ENCODE measurements around the gene ENTHD1.

Gene ENTHD1

GRCh38 chr22:39832627-39833074 lies 60.9 kb downstream of the ENTHD1 start:
- H3K36me3 ChIP-seq (ENCODE audit: control insufficient read depth, insufficient read depth, low read length) = no peaks in the 10 kb centered on the region
- no peak overlapping the region for H3K9ac ChIP-seq (ENCODE audit: low read depth, low read length)
- H3K4me1 ChIP-seq (ENCODE audit: control insufficient read depth, insufficient read depth, low read length) = no peaks in the 10 kb centered on the region
- H3K9me3 ChIP-seq (ENCODE audit: control insufficient read depth, insufficient read depth, low read length) = no peaks in the 10 kb centered on the region
- no peak overlapping the region for H3K4me3 ChIP-seq (ENCODE audit: low read depth, low read length)
- H3K27me3 ChIP-seq (ENCODE audit: control insufficient read depth, insufficient read depth, low read length) = no peaks in the 10 kb centered on the region

- no peaks in the 10 kb centered on the region for H3K4me1 ChIP-seq (ENCODE audit: control insufficient read depth, insufficient read depth, low read length)
- H3K36me3 ChIP-seq (ENCODE audit: control insufficient read depth, insufficient read depth, low read length) = no peaks in the 10 kb centered on the region
- H3K9me3 ChIP-seq (ENCODE audit: control insufficient read depth, insufficient read depth, low read length) = no peaks in the 10 kb centered on the region
- no peaks in the 10 kb centered on the region for H3K27me3 ChIP-seq (ENCODE audit: control insufficient read depth, insufficient read depth, low read length)
- H3K4me3 ChIP-seq (ENCODE audit: low read depth, low read length) = no peak overlapping the region
- H3K9ac ChIP-seq (ENCODE audit: low read depth, low read length) = no peak overlapping the region
These were observed 67.9 kb downstream of the ENTHD1 start for GRCh38 chr22:39825661-39826102.

- Histone ChIP-seq H3K4me3 (ENCODE audit: low read depth, low read length) (no peak overlapping the region), H3K4me1 (ENCODE audit: control insufficient read depth, insufficient read depth, low read length) (no peaks in the 10 kb centered on the region), H3K27me3 (ENCODE audit: control insufficient read depth, insufficient read depth, low read length) (no peaks in the 10 kb centered on the region), H3K9me3 (ENCODE audit: control insufficient read depth, insufficient read depth, low read length) (no peaks in the 10 kb centered on the region), H3K9ac (ENCODE audit: low read depth, low read length) (no peak overlapping the region), H3K36me3 (ENCODE audit: control insufficient read depth, insufficient read depth, low read length) (no peaks in the 10 kb centered on the region)
These were observed 72.6 kb downstream of the ENTHD1 start for GRCh38 chr22:39821008-39821407.

GRCh38 chr22:39820256-39820655 lies 73.3 kb downstream of the ENTHD1 start:
- Histone ChIP-seq H3K27me3 (ENCODE audit: control insufficient read depth, insufficient read depth, low read length) (no peaks in the 10 kb centered on the region), H3K4me3 (ENCODE audit: low read depth, low read length) (no peak overlapping the region), H3K36me3 (ENCODE audit: control insufficient read depth, insufficient read depth, low read length) (no peaks in the 10 kb centered on the region), H3K9ac (ENCODE audit: low read depth, low read length) (no peak overlapping the region), H3K4me1 (ENCODE audit: control insufficient read depth, insufficient read depth, low read length) (no peaks in the 10 kb centered on the region), H3K9me3 (ENCODE audit: control insufficient read depth, insufficient read depth, low read length) (no peaks in the 10 kb centered on the region)

- Histone ChIP-seq H3K27me3 (ENCODE audit: control insufficient read depth, insufficient read depth, low read length) (no peaks in the 10 kb centered on the region), H3K9ac (ENCODE audit: low read depth, low read length) (no peak overlapping the region), H3K4me3 (ENCODE audit: low read depth, low read length) (no peak overlapping the region), H3K4me1 (ENCODE audit: control insufficient read depth, insufficient read depth, low read length) (no peaks in the 10 kb centered on the region), H3K9me3 (ENCODE audit: control insufficient read depth, insufficient read depth, low read length) (no peaks in the 10 kb centered on the region), H3K36me3 (ENCODE audit: control insufficient read depth, insufficient read depth, low read length) (no peaks in the 10 kb centered on the region)
These were observed 74.1 kb downstream of the ENTHD1 start for GRCh38 chr22:39819429-39819828.

GRCh38 chr22:39818094-39818493 lies 75.5 kb downstream of the ENTHD1 start:
- Histone ChIP-seq H3K27me3 (ENCODE audit: control insufficient read depth, insufficient read depth, low read length) (no peaks in the 10 kb centered on the region), H3K36me3 (ENCODE audit: control insufficient read depth, insufficient read depth, low read length) (no peaks in the 10 kb centered on the region), H3K4me1 (ENCODE audit: control insufficient read depth, insufficient read depth, low read length) (no peaks in the 10 kb centered on the region), H3K9ac (ENCODE audit: low read depth, low read length) (no peak overlapping the region), H3K9me3 (ENCODE audit: control insufficient read depth, insufficient read depth, low read length) (no peaks in the 10 kb centered on the region), H3K4me3 (ENCODE audit: low read depth, low read length) (no peak overlapping the region)

GRCh38 chr22:39815932-39816331 lies 77.6 kb downstream of the ENTHD1 start:
- Histone ChIP-seq H3K9me3 (ENCODE audit: control insufficient read depth, insufficient read depth, low read length) (no peaks in the 10 kb centered on the region), H3K4me3 (ENCODE audit: low read depth, low read length) (no peak overlapping the region), H3K4me1 (ENCODE audit: control insufficient read depth, insufficient read depth, low read length) (no peaks in the 10 kb centered on the region), H3K36me3 (ENCODE audit: control insufficient read depth, insufficient read depth, low read length) (no peaks in the 10 kb centered on the region), H3K27me3 (ENCODE audit: control insufficient read depth, insufficient read depth, low read length) (no peaks in the 10 kb centered on the region), H3K9ac (ENCODE audit: low read depth, low read length) (no peak overlapping the region)

GRCh38 chr22:39814899-39815298 lies 78.7 kb downstream of the ENTHD1 start:
- H3K27me3 ChIP-seq (ENCODE audit: control insufficient read depth, insufficient read depth, low read length) = no peaks in the 10 kb centered on the region
- no peaks in the 10 kb centered on the region for H3K9me3 ChIP-seq (ENCODE audit: control insufficient read depth, insufficient read depth, low read length)
- no peaks in the 10 kb centered on the region for H3K4me1 ChIP-seq (ENCODE audit: control insufficient read depth, insufficient read depth, low read length)
- no peak overlapping the region for H3K4me3 ChIP-seq (ENCODE audit: low read depth, low read length)
- no peaks in the 10 kb centered on the region for H3K36me3 ChIP-seq (ENCODE audit: control insufficient read depth, insufficient read depth, low read length)
- H3K9ac ChIP-seq (ENCODE audit: low read depth, low read length) = no peak overlapping the region

- Histone ChIP-seq H3K9me3 (ENCODE audit: control insufficient read depth, insufficient read depth, low read length) (no peaks in the 10 kb centered on the region), H3K4me1 (ENCODE audit: control insufficient read depth, insufficient read depth, low read length) (no peaks in the 10 kb centered on the region), H3K9ac (ENCODE audit: low read depth, low read length) (no peak overlapping the region), H3K36me3 (ENCODE audit: control insufficient read depth, insufficient read depth, low read length) (no peaks in the 10 kb centered on the region), H3K4me3 (ENCODE audit: low read depth, low read length) (no peak overlapping the region), H3K27me3 (ENCODE audit: control insufficient read depth, insufficient read depth, low read length) (no peaks in the 10 kb centered on the region)
These were observed 83.6 kb downstream of the ENTHD1 start for GRCh38 chr22:39809772-39810557.

GRCh38 chr22:39808081-39808480 lies 85.5 kb downstream of the ENTHD1 start:
- peaks cover 2% of the 10 kb centered on the region for H3K27me3 ChIP-seq (ENCODE audit: control insufficient read depth, insufficient read depth, low read length)
- H3K4me1 ChIP-seq (ENCODE audit: control insufficient read depth, insufficient read depth, low read length) = no peaks in the 10 kb centered on the region
- no peak overlapping the region for H3K4me3 ChIP-seq (ENCODE audit: low read depth, low read length)
- H3K36me3 ChIP-seq (ENCODE audit: control insufficient read depth, insufficient read depth, low read length) = no peaks in the 10 kb centered on the region
- no peaks in the 10 kb centered on the region for H3K9me3 ChIP-seq (ENCODE audit: control insufficient read depth, insufficient read depth, low read length)
- H3K9ac ChIP-seq (ENCODE audit: low read depth, low read length) = no peak overlapping the region

GRCh38 chr22:39806109-39806508 lies 87.5 kb downstream of the ENTHD1 start:
- peaks cover 2% of the 10 kb centered on the region for H3K27me3 ChIP-seq (ENCODE audit: control insufficient read depth, insufficient read depth, low read length)
- H3K36me3 ChIP-seq (ENCODE audit: control insufficient read depth, insufficient read depth, low read length) = no peaks in the 10 kb centered on the region
- no peak overlapping the region for H3K4me3 ChIP-seq (ENCODE audit: low read depth, low read length)
- H3K9ac ChIP-seq (ENCODE audit: low read depth, low read length) = no peak overlapping the region
- no peaks in the 10 kb centered on the region for H3K9me3 ChIP-seq (ENCODE audit: control insufficient read depth, insufficient read depth, low read length)
- H3K4me1 ChIP-seq (ENCODE audit: control insufficient read depth, insufficient read depth, low read length) = no peaks in the 10 kb centered on the region

GRCh38 chr22:39805117-39805516 lies 88.4 kb downstream of the ENTHD1 start:
- Histone ChIP-seq H3K9me3 (ENCODE audit: control insufficient read depth, insufficient read depth, low read length) (no peaks in the 10 kb centered on the region), H3K27me3 (ENCODE audit: control insufficient read depth, insufficient read depth, low read length) (peaks cover 2% of the 10 kb centered on the region), H3K4me3 (ENCODE audit: low read depth, low read length) (no peak overlapping the region), H3K9ac (ENCODE audit: low read depth, low read length) (no peak overlapping the region), H3K4me1 (ENCODE audit: control insufficient read depth, insufficient read depth, low read length) (no peaks in the 10 kb centered on the region), H3K36me3 (ENCODE audit: control insufficient read depth, insufficient read depth, low read length) (no peaks in the 10 kb centered on the region)

All from iPS-15b (cell line).